ENCODE results near the gene GSTP1. TPM values are rescaled to one million over a fixed set of nuclear protein-coding genes. Genes with fewer than 3 reads are reported as not detected.

The GSTP1 gene
- total RNA-seq, 1 experiment from 2014 or later = 570 TPM

DNA sequence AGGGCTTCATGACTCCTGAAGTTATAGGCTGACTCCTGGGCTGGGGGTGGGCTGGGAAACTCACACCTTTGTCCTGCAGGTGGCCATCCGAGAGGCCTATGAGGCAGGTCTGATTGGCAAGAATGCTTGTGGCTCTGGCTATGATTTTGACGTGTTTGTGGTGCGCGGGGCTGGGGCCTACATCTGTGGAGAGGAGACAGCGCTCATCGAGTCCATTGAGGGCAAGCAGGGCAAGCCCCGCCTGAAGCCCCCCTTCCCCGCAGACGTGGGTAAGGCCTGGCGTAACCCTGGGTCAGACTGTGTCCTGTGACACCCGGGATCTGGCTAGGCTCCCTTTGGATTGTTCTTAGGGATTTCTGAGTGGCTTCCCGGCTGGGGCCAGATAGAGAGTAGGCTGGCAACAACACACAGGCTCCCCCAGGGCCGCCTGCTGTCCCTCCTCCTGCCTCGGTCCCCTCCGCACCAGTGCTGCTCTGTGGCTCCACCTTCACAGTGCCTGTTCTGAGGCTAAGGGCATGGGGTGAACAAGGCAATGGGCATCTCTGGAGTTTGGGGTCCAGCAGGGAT lies 26.8 kb downstream of the GSTP1 start:
- in situ Hi-C loops (cut with HindIII; ENCODE audit: low pct_unique_long_range_greater_than_20kb, low sequenced_read_pairs) (no loop called here), intact Hi-C loops (cut with micrococcal nuclease; ENCODE audit: unreplicated experiment) (no loop called here)
- H3K4me1 ChIP-seq (ENCODE audit: control insufficient read depth, insufficient read depth, low read length) = peaks cover 22% of the 10 kb centered on the region
- DNase-seq (ENCODE audit: low read depth, low spot score) (no peak), ATAC-seq (no peak)
- no peak overlapping the region for H3K4me3 ChIP-seq (ENCODE audit: low read depth in 2 of 2, low read length in 2 of 2)
- no peaks in the 10 kb centered on the region; the same call in 1 of the 2 replicates for H3K36me3 ChIP-seq (ENCODE audit: control insufficient read depth, insufficient read depth, low read length)
- no peak overlapping the region for H3K27ac ChIP-seq (ENCODE audit: low read length)
- H3K9me3 ChIP-seq (ENCODE audit: control insufficient read depth, insufficient read depth, low read depth, low read length) = no peaks in the 10 kb centered on the region
- ChIA-PET CTCF (interaction anchor here (0.7 kb wide), 1 partner anchor 38 kb away, joined by 3 read pairs; no protein-coding TSS in a partner anchor), POLR2A (interaction anchor here (0.6 kb wide), 1 partner anchor 62 kb away, joined by 14 read pairs; no protein-coding TSS in a partner anchor)
- H3K27me3 ChIP-seq (ENCODE audit: control insufficient read depth, insufficient read depth, low read length) = no peaks in the 10 kb centered on the region
- no TSS peak for BruUV-seq (replicated peaks)
- TF ChIP-seq POLR2AphosphoS5 (IDR thresholded peaks at IDR 0.05; ENCODE audit: low read depth, low read length) = no peak
- no peak for TF ChIP-seq SIN3A (IDR thresholded peaks at IDR 0.05; ENCODE audit: borderline replicate concordance, insufficient read depth, low read depth, low read length)
- TF ChIP-seq, protein P1, sequence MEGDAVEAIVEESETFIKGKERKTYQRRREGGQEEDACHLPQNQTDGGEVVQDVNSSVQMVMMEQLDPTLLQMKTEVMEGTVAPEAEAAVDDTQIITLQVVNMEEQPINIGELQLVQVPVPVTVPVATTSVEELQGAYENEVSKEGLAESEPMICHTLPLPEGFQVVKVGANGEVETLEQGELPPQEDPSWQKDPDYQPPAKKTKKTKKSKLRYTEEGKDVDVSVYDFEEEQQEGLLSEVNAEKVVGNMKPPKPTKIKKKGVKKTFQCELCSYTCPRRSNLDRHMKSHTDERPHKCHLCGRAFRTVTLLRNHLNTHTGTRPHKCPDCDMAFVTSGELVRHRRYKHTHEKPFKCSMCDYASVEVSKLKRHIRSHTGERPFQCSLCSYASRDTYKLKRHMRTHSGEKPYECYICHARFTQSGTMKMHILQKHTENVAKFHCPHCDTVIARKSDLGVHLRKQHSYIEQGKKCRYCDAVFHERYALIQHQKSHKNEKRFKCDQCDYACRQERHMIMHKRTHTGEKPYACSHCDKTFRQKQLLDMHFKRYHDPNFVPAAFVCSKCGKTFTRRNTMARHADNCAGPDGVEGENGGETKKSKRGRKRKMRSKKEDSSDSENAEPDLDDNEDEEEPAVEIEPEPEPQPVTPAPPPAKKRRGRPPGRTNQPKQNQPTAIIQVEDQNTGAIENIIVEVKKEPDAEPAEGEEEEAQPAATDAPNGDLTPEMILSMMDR (IDR thresholded peaks at IDR 0.05) = no peak
- TF ChIP-seq, protein P2, sequence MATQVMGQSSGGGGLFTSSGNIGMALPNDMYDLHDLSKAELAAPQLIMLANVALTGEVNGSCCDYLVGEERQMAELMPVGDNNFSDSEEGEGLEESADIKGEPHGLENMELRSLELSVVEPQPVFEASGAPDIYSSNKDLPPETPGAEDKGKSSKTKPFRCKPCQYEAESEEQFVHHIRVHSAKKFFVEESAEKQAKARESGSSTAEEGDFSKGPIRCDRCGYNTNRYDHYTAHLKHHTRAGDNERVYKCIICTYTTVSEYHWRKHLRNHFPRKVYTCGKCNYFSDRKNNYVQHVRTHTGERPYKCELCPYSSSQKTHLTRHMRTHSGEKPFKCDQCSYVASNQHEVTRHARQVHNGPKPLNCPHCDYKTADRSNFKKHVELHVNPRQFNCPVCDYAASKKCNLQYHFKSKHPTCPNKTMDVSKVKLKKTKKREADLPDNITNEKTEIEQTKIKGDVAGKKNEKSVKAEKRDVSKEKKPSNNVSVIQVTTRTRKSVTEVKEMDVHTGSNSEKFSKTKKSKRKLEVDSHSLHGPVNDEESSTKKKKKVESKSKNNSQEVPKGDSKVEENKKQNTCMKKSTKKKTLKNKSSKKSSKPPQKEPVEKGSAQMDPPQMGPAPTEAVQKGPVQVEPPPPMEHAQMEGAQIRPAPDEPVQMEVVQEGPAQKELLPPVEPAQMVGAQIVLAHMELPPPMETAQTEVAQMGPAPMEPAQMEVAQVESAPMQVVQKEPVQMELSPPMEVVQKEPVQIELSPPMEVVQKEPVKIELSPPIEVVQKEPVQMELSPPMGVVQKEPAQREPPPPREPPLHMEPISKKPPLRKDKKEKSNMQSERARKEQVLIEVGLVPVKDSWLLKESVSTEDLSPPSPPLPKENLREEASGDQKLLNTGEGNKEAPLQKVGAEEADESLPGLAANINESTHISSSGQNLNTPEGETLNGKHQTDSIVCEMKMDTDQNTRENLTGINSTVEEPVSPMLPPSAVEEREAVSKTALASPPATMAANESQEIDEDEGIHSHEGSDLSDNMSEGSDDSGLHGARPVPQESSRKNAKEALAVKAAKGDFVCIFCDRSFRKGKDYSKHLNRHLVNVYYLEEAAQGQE (IDR thresholded peaks at IDR 0.05; ENCODE audit: insufficient read depth in 1 of 2, low read depth in 2 of 2, low read length in 1 of 2) = no peak
- no peak for TF ChIP-seq TCF7L2 (IDR thresholded peaks at IDR 0.05; ENCODE audit: low read depth, low read length)

DNA sequence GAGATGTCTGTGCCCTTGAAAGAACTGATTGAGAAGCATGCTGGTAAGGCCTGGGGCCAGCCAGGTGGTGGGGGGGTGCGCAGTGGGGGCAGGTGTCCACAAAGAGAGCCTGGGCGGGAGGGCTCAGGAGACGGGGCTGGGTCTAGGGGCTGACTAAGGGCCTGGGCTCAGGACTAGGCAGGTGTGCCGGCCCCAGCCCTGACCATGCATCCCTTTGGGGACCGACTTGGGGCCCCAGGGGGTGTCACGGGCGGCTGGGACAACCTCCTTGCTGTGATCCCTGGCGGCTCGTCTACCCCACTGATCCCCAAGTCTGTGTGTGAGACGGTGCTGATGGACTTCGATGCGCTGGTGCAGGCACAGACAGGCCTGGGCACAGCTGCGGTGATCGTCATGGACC lies 27.6 kb downstream of the GSTP1 start:
- no peak for DNase-seq (ENCODE audit: low read depth, low spot score)
- no TSS peak for BruUV-seq (replicated peaks)
- Histone ChIP-seq H3K27ac (ENCODE audit: low read length) (no peak overlapping the region), H3K36me3 (ENCODE audit: control insufficient read depth, insufficient read depth, low read length) (no peaks in the 10 kb centered on the region; the same call in 1 of the 2 replicates), H3K4me3 (ENCODE audit: low read depth in 2 of 2, low read length in 2 of 2) (no peak overlapping the region), H3K27me3 (ENCODE audit: control insufficient read depth, insufficient read depth, low read length) (no peaks in the 10 kb centered on the region), H3K9me3 (ENCODE audit: control insufficient read depth, insufficient read depth, low read depth, low read length) (no peaks in the 10 kb centered on the region), H3K4me1 (ENCODE audit: control insufficient read depth, insufficient read depth, low read length) (peaks cover 16% of the 10 kb centered on the region)
- no peak for TF ChIP-seq TCF7L2 (IDR thresholded peaks at IDR 0.05; ENCODE audit: low read depth, low read length)
- TF ChIP-seq, protein P2 (IDR thresholded peaks at IDR 0.05; ENCODE audit: insufficient read depth in 1 of 2, low read depth in 2 of 2, low read length in 1 of 2) = no peak
- TF ChIP-seq, protein P1 (IDR thresholded peaks at IDR 0.05) = no peak
- TF ChIP-seq SIN3A (IDR thresholded peaks at IDR 0.05; ENCODE audit: borderline replicate concordance, insufficient read depth, low read depth, low read length) = no peak
- TF ChIP-seq POLR2AphosphoS5 (IDR thresholded peaks at IDR 0.05; ENCODE audit: low read depth, low read length) = no peak
- no peak for ATAC-seq
- intact Hi-C loops (cut with micrococcal nuclease; ENCODE audit: unreplicated experiment) (no loop called here), in situ Hi-C loops (cut with HindIII; ENCODE audit: low pct_unique_long_range_greater_than_20kb, low sequenced_read_pairs) (no loop called here)
- ChIA-PET CTCF (no interaction called here), POLR2A (no interaction called here)
